Fibroblast of the aortic adventitia (primary cell): Measurements from ENCODE around the gene TDRD12. TPM values are rescaled to one million over a fixed set of nuclear protein-coding genes. Genes with fewer than 3 reads are reported as not detected.
"Not testable (repeated sequence)": the region's sequence is repeated elsewhere in the genome, so short reads cannot be mapped to it uniquely, and the experiment has no call there.

Experiments used
- DNase-seq: peaks from one replicate; pipeline ENCODE4 v3.0.0-alpha.2; 2010; ENCODE audit warnings: low read depth
- H3K4me3 ChIP-seq: 2 replicates; pipeline ENCODE4 v1.5.1; 2011; ENCODE audit warnings: low read depth, mild to moderate bottlenecking, control low read depth, low read length, moderate library complexity
- total RNA-seq: library from RNA; depleted of rRNA; stranded (reverse); fragments of >200 nt; gene quantifications from 2 replicates; pipeline ENCODE4 v1.2.3, GENCODE V29; 2012; ENCODE audit warnings: low replicate concordance
- TF ChIP-seq, protein P1 (sequence below): IDR thresholded peaks from 2 replicates; pipeline ENCODE4 v1.5.1; 2011; ENCODE audit warnings: mild to moderate bottlenecking, low read length, control low read depth, inconsistent platforms; ENCODE audit not compliant: insufficient read depth

Gene TDRD12
- total RNA-seq, 1 donor, result 0.36 TPM

DNA sequence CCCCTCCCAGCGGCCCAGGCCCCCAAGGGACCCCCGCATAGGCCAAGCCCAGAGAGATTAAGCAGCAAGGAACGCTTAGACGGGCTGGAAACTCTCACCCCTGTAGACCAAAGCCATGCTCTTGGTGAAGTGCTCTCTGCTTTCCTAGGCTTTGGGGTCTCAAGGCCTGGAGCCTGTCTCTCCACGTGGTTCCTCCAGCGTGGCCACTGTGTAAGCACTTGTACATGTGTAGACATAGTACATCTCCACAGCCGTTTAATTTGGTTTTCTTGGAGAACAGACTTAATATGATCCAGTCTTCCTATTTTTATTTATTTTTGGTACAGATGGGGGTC, 26.9 kb upstream of the TDRD12 start:
- TF ChIP-seq, protein P1, sequence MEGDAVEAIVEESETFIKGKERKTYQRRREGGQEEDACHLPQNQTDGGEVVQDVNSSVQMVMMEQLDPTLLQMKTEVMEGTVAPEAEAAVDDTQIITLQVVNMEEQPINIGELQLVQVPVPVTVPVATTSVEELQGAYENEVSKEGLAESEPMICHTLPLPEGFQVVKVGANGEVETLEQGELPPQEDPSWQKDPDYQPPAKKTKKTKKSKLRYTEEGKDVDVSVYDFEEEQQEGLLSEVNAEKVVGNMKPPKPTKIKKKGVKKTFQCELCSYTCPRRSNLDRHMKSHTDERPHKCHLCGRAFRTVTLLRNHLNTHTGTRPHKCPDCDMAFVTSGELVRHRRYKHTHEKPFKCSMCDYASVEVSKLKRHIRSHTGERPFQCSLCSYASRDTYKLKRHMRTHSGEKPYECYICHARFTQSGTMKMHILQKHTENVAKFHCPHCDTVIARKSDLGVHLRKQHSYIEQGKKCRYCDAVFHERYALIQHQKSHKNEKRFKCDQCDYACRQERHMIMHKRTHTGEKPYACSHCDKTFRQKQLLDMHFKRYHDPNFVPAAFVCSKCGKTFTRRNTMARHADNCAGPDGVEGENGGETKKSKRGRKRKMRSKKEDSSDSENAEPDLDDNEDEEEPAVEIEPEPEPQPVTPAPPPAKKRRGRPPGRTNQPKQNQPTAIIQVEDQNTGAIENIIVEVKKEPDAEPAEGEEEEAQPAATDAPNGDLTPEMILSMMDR, result no peak
- H3K4me3 ChIP-seq, result peak overlapping the region; percentile 78
- DNase-seq, result peak; percentile 10

DNA sequence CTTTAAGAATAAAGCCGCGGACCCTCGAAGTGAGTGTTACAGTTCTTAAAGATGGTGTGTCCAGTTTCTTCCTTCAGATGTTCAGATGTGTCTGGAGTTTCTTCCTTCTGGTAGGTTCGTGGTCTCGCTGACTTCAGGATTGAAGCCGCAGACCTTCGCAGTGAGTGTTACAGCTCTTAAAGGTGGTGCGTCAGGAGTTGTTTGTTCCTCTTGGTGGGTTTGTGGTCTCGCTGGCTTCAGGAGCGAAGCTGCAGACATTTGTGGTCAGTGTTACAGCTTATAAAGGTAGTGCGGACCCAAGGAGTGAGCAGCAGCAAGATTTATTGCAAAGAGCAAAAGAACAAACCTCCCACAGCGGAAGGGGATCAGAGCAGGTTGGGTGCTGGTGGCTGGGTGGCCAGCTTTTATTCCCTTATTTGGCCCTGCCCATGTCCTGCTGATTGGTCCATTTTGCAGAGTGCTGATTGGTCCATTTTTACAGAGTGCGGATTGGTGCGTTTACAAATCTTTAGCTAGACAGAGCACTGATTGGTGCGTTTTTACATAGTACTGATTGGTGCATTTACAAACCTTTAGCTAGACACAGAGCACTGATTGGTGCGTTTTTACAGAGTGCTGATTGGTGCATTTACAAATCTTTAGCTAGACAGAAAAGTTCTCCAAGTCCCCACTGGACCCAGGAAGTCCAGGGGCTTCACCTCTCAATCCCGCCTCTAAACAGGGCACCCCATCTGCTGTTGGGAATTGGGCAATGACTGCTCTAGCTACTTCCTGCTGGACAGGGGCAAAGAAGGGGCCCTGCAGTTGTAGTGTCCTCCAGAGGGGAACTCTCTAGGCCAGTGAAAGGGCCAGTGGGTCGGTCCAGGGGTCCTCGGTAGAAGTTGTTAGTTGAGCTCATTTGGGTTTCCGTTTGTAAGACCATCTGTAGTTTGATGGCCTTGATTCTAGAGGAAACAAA, 26.1 kb upstream of the TDRD12 start:
- H3K4me3 ChIP-seq, result peak overlapping the region; percentile 78
- not testable (repeated sequence) for DNase-seq

DNA sequence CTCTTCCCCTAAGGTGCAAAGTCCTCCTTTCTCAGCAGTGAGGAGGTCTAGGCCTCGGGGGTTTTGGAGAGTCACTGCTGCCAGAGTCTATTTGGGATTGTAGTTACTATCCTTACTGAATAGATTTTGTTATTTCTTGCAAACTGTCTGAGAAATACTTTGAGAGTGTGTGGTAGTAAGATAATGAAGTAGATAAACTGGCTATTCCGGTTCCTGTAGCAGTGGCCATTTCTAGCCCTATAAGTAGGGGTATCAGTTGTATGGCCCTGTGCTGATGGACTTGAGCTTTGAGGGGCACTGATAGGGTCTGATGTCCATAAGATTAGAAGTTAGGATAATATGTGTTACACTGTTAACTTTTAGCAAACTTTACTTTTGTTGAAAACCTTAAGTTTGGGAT, 25.3 kb upstream of the TDRD12 start:
- H3K4me3 ChIP-seq, result peak overlapping the region; percentile 40
- DNase-seq, result not testable (repeated sequence)

DNA sequence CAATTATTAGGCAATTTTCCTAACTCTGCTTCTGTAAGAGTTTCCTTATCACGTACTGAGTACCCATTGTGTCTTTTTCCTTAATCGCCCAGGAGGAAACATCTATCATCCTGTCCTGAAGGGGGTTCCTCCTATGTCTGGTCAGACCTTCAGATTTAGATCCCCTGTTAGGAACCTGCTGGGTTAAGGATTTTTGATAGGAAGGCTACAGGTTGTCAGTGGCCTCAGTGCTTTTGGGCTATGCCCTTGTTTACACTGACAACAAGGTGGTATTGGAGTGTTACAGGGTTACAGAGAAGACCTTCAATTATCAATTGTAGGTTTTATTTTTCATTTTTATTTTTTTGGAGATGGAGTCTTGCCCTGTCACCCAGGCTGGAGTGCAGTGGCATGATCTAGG, 24.7 kb upstream of the TDRD12 start:
- not testable (repeated sequence) for DNase-seq, H3K4me3 ChIP-seq

DNA sequence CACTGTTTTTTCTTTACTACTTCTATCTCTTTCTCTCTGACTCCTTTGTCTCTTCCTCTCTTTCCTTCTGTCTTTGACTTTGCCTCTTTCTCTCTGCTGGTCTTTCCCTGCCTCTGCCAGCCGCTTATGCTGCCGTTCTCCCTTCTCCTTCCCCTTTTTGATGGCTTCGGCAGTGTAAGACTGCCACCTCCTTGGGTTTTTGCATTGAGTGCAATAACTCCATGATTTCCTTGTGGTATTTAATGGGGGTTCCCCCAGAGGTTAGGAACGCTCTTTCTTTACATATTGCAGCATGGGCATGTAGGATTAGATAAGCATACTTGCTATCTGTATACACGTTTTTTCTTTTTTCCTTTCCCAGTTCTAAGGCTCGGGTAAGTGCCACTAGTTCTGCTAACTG, 24.1 kb upstream of the TDRD12 start:
- not testable (repeated sequence) for DNase-seq, H3K4me3 ChIP-seq

DNA sequence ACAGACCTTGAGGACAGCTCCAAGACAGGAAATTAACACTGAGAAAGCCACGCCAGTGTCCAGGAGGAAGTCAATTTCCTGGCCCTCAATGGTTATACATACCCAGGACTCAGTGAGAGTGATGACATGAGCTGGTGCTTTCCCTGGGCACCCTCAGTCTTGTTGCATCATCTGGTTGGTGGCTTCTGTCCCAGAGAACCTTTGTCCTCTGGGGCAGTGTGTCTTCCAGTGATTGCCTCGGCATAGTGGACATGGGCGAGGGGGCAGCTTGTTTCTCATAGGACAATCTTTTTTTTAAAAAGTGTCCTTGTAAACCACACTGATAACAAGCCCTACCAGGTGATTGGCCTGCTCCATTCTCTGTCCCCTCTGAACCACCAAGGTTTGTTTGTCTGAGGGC, 22.8 kb upstream of the TDRD12 start:
- not testable (repeated sequence) for H3K4me3 ChIP-seq, DNase-seq

DNA sequence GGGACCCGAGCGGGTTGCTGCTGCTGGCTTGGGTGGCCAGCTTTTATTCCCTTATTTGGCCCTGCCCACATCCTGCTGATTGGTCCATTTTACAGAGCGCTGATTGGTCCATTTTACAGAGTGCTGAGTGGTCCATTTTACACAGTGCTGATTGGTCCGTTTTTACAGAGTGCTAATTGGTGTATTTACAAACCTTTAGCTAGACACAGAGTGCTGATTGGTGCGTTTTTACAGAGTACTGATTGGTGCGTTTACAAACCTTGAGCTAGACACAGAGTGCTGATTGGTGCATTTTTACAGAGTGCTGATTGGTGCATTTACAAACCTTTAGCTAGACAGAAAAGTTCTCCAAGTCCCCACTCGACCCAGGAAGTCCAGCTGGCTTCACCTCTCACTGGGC, 19.4 kb upstream of the TDRD12 start:
- not testable (repeated sequence) for H3K4me3 ChIP-seq, DNase-seq

DNA sequence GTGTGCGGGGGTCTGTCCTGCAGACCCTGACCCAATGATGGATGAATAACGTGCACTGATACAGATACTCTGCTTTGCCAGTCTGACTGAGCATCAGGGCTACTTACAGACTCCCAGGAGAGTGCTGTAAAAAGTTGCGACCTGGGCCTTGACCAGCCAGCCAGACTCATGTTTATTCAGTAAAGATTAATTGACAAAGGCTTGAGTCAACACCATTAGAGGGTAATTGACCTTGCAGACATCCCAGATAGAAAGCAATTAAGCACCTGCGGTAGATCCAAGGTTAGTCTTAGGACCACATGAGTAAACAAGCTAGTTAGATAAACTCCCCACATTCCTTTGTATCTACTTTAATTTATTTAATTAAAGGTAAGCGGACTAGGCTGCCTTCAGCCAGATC, 17.6 kb upstream of the TDRD12 start:
- DNase-seq, result no peak
- H3K4me3 ChIP-seq, result no peak overlapping the region
- TF ChIP-seq, protein P1, result no peak

DNA sequence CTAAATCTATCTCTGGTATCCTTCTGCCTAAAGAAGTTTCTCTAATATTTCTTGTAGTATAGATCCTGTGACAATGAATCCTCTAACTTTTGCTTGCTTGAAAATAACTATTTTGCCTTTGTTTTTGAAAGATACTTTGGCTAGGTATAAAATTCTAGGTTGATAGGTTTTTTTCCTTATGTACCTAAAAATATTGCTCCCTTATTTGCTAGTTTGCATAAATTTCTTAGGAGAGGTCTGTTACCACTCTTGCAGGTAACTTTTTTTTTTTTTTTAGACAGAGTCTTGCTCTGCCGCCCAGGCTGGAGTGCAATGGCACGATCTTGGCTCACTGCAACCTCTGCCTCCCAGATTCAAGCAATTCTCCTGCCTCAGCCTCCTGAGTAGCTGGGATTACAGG, 15.6 kb upstream of the TDRD12 start:
- DNase-seq, H3K4me3 ChIP-seq: not testable (repeated sequence)

DNA sequence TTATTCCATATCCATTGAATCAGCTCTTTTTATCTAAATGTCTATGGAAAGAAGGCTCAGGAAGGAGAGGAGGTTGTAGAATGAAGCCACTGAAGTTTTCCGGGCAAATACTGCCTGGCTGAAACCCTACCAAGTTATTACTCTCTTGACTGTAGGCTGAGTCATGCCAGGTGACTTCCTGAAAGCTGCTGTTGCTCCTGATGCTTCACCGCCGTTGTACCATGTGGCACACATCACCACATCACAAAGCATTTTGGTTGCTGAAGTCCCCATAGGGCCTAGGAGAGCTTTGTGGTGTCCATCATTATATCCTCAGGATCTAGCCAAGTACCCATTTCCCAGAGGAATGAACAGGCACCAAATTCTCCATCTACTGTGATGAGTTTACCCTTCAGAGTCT, 11.1 kb upstream of the TDRD12 start:
- TF ChIP-seq, protein P1, result no peak
- no peak for DNase-seq
- no peak overlapping the region for H3K4me3 ChIP-seq

DNA sequence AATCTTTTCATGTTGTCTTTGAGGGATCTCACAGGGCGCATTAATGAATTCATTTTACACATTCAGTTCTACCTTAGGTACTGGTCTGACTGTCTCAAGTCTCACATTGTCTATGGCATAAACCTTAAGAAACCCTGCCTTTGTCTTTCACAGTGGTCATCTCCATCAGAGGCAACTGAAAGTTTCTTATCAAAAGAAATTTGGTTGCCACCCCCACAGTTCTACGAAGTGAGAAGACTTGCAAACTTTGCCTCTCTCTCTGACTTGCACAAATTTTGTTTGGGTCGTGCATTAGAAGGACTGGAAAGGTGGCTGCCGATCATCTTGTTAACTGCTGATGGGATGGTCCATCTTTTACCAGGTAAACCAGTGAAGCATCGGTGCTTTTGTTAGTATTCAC, 10.5 kb upstream of the TDRD12 start:
- TF ChIP-seq, protein P1, result no peak
- no peak overlapping the region for H3K4me3 ChIP-seq
- no peak for DNase-seq
